Vagina (tissue), 2 donors: ENCODE data around the gene ROCK2. TPM values are rescaled to one million over a fixed set of nuclear protein-coding genes. Genes with fewer than 3 reads are reported as not detected.

Experiments
- DNase-seq, 2 donors: peaks; one replicate each; pipeline ENCODE4 v3.0.0-alpha.2; 2017; ENCODE audit errors: extremely low spot score in 2 of 2
- H3K27ac ChIP-seq: fragments of 200-600 bp; sonication (generic); one replicate; pipeline ENCODE4 v1.5.1; 2019
- H3K27me3 ChIP-seq: fragments of 200-600 bp; sonication (generic); one replicate; pipeline ENCODE4 v1.5.1; 2019
- H3K36me3 ChIP-seq, 2 donors: fragments of 200-600 bp; sonication (generic); one replicate each; pipeline ENCODE4 v1.5.1; 2017 to 2019
- H3K4me1 ChIP-seq: fragments of 200-600 bp; sonication (generic); one replicate; pipeline ENCODE4 v1.5.1; 2019
- H3K4me3 ChIP-seq, 2 donors: fragments of 200-600 bp; sonication (generic); 1 replicate in 1 of 2; 2 replicates in 1 of 2; pipeline ENCODE4 v1.5.1; 2016 to 2019
- H3K9me3 ChIP-seq: fragments of 200-600 bp; sonication (generic); one replicate; pipeline ENCODE4 v1.5.1; 2019
- POLR2A ChIP-seq, 2 donors: fragments of 450-650 bp; IDR thresholded peaks; one replicate each; pipeline ENCODE4 v1.6.1; 2017; ENCODE audit warnings: antibody characterized with exemption in 2 of 2, mild to moderate bottlenecking in 2 of 2, moderate library complexity in 2 of 2
- POLR2AphosphoS5 ChIP-seq, 2 donors: sonication (generic); formaldehyde crosslinking; IDR thresholded peaks; one replicate each; pipeline ENCODE4 v1.9.0; 2017; ENCODE audit warnings: antibody characterized with exemption in 2 of 2, mild to moderate bottlenecking in 2 of 2, low read depth in 1 of 2; ENCODE audit not compliant: insufficient read depth in 1 of 2
- intact Hi-C: fragments of 100-400 bp; cut with DNase I; formaldehyde crosslinking; loops from one replicate; pipeline ENCODE4 v1.15.1; 2023
- total RNA-seq: library from RNA; depleted of rRNA; stranded (reverse); fragments of >200 nt; gene quantifications from one replicate; pipeline ENCODE4 v1.2.3, GENCODE V29; 2016
- TF ChIP-seq, protein P1 (sequence below), 3 experiments: fragments of 450-650 bp in 2 of 3; fragments of 200-600 bp in 1 of 3; sonication (generic) in 1 of 3; IDR thresholded peaks; one replicate each; pipeline ENCODE4 v1.5.1; 2017 to 2019; ENCODE audit warnings: antibody characterized with exemption in 3 of 3, mild to moderate bottlenecking in 2 of 3, moderate library complexity in 2 of 3

ROCK2 gene
- total RNA-seq, 1 donor from 2014 or later = 49.4 TPM

DNA sequence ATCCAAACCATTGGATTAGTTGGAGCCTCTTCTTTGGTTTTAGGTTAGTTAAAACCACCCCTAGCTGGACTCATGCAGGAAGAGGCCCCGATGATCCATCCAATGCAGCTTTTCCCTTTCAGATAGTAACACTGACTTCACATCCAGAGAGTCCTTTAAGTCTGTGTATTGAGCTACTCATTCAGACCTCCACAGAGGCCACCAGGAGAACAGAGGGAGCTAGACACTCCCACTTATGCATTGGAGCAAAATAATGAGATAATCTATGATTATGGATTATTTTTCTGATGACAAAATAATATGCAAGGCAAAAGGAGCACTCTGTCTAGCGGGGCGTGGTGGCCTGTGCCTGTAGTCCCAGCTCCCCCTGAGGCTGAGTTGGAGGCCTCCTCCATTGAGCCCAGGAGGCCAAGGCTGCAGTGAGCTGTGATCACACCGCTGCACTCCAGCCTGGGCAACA lies 1.6 kb upstream of the ROCK2 start:
- Histone ChIP-seq H3K27ac (peak overlapping the region; percentile 98), H3K4me3 (no peak overlapping the region), H3K36me3 (no peaks in the 10 kb centered on the region), H3K27me3 (no peaks in the 10 kb centered on the region), H3K4me1 (peaks cover 30% of the 10 kb centered on the region), H3K9me3 (no peaks in the 10 kb centered on the region)
- TF ChIP-seq POLR2A (IDR thresholded peaks at IDR 0.05) (no peak), POLR2AphosphoS5 (IDR thresholded peaks at IDR 0.05; ENCODE audit: insufficient read depth in 1 of 2, low read depth in 1 of 2) (no peak)
- TF ChIP-seq, protein P1, sequence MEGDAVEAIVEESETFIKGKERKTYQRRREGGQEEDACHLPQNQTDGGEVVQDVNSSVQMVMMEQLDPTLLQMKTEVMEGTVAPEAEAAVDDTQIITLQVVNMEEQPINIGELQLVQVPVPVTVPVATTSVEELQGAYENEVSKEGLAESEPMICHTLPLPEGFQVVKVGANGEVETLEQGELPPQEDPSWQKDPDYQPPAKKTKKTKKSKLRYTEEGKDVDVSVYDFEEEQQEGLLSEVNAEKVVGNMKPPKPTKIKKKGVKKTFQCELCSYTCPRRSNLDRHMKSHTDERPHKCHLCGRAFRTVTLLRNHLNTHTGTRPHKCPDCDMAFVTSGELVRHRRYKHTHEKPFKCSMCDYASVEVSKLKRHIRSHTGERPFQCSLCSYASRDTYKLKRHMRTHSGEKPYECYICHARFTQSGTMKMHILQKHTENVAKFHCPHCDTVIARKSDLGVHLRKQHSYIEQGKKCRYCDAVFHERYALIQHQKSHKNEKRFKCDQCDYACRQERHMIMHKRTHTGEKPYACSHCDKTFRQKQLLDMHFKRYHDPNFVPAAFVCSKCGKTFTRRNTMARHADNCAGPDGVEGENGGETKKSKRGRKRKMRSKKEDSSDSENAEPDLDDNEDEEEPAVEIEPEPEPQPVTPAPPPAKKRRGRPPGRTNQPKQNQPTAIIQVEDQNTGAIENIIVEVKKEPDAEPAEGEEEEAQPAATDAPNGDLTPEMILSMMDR (IDR thresholded peaks at IDR 0.05) = no peak
- intact Hi-C loops = no loop called here
- DNase-seq = no peak

DNA sequence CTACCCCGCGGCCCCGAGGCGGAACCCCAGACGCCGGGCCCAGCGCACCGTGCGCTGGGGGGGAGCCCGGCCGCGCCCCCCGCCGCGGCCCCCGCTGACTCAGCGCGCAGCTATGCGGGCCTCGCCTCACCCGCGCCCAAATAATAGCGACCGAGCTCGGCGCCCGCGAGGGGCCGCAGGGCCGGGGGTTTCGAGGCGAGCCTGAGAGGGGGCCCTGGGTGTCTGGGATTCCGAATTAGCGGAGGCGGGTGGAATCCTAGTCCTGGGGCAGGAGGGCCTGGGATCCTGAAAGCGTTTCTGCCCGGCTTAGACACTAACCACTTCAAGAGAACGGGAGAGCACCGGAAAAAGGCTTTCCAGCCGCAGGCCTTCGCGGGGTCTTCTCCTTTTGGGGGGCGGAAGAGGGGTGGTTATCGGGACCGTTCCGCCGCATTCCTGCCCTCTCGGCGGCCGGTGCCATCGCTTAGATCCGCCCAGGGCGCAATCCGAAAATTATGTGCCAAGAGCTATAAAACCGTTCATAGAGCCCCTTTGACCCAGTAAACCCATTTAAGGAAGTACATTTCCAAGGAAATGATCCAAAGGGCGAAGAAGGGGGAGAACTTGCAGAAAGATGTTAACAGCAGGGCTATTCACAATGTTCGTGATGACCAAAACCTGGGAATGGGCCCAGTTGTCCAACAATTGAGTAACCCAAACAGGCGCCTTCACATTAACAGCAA lies 681 bp upstream of the ROCK2 start:
- H3K4me1 ChIP-seq = peaks cover 39% of the 10 kb centered on the region
- peak in 1 of 2 donors; percentile 92 for DNase-seq
- H3K36me3 ChIP-seq = no peaks in the 10 kb centered on the region
- H3K9me3 ChIP-seq = no peaks in the 10 kb centered on the region
- TF ChIP-seq, protein P1 (IDR thresholded peaks at IDR 0.05) = no peak
- TF ChIP-seq POLR2A (IDR thresholded peaks at IDR 0.05) (no peak), POLR2AphosphoS5 (IDR thresholded peaks at IDR 0.05; ENCODE audit: insufficient read depth in 1 of 2, low read depth in 1 of 2) (peak; percentile 78 to 89)
- intact Hi-C loops = loop anchor here (5.0 kb wide), 1 partner anchor 62 kb away; no protein-coding TSS in a partner anchor
- peak overlapping the region; percentile 98 for H3K27ac ChIP-seq
- peak overlapping the region; percentile 82 to 96 for H3K4me3 ChIP-seq
- H3K27me3 ChIP-seq = no peaks in the 10 kb centered on the region

DNA sequence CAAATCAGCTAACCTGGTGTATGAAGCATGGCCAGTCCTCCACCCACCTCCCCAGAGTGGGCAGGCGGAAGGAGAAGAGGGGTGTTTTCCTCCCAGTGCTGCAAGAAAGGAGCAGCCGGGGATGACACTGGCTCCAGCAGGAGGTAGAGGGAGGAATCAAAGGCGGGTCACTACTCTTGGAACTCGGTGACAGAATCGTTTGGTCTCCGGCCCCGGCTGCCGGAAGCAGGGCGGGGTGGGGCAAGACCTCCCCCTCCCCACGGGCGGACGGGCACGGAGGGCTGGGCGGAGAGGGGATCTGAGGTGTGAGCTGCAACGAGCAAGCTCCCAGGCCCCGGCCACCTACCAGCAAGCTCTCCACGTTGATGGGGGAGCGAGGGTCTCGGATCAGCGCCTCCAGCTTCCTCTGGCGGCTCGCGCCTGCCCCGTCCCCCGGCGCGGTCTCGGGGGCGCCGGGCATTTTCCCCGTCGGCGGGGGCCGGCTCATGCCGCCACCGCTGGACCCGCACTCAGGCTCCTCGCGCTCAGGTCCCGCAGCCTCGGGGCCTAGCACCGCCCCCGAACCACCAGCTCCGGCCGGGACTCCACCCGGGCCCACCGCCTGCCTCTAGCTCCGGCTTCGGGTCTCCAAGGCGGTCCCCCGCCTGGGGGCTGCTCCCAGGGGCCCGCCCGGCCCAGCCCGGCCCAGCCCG lies 640 bp downstream of the ROCK2 start:
- Histone ChIP-seq H3K27me3 (no peaks in the 10 kb centered on the region), H3K27ac (peak overlapping the region; percentile 98), H3K36me3 (no peaks in the 10 kb centered on the region), H3K4me3 (peak overlapping the region; percentile 82 to 96), H3K9me3 (no peaks in the 10 kb centered on the region), H3K4me1 (peaks cover 45% of the 10 kb centered on the region)
- DNase-seq = no peak
- no peak for TF ChIP-seq POLR2A (IDR thresholded peaks at IDR 0.05)
- TF ChIP-seq POLR2AphosphoS5 (IDR thresholded peaks at IDR 0.05; ENCODE audit: insufficient read depth in 1 of 2, low read depth in 1 of 2) = peak in 1 of 2 donors; percentile 57
- intact Hi-C loops = loop anchor here (5.0 kb wide), 1 partner anchor 64 kb away; no protein-coding TSS in a partner anchor

DNA sequence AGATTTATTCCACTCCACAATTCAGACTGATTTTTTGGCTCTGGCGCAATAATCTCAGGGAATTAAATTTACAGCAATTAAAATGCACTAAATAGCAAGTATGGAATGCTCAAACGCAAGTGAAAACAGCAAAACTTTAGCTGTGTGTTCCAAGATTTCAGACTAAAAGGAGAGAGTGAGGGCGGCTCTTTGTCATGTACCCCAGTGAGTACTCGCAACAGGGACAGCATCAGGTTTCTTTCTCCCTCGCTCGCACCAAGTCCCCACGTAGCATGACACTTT lies 1.1 kb downstream of the ROCK2 start:
- H3K36me3 ChIP-seq = no peaks in the 10 kb centered on the region
- no peaks in the 10 kb centered on the region for H3K9me3 ChIP-seq
- H3K27me3 ChIP-seq = no peaks in the 10 kb centered on the region
- TF ChIP-seq POLR2A (IDR thresholded peaks at IDR 0.05) (no peak), POLR2AphosphoS5 (IDR thresholded peaks at IDR 0.05; ENCODE audit: insufficient read depth in 1 of 2, low read depth in 1 of 2) (no peak)
- TF ChIP-seq, protein P1 (IDR thresholded peaks at IDR 0.05) = no peak
- H3K4me1 ChIP-seq = peaks cover 45% of the 10 kb centered on the region
- peak overlapping the region; percentile 82 to 96 for H3K4me3 ChIP-seq
- intact Hi-C loops = loop anchor here (5.0 kb wide), 1 partner anchor 64 kb away; no protein-coding TSS in a partner anchor
- DNase-seq = no peak
- H3K27ac ChIP-seq = peak overlapping the region; percentile 98

GRCh38 chr2:11342551-11343367 lies 1.7 kb downstream of the ROCK2 start:
- peaks cover 45% of the 10 kb centered on the region for H3K4me1 ChIP-seq
- peak overlapping the region; percentile 82 to 96 for H3K4me3 ChIP-seq
- intact Hi-C loops = loop anchor here (5.0 kb wide), 1 partner anchor 65 kb away; no protein-coding TSS in a partner anchor
- no peaks in the 10 kb centered on the region for H3K27me3 ChIP-seq
- peak overlapping the region; percentile 98 for H3K27ac ChIP-seq
- no peak for DNase-seq
- TF ChIP-seq, protein P1 (IDR thresholded peaks at IDR 0.05) = no peak
- TF ChIP-seq POLR2AphosphoS5 (IDR thresholded peaks at IDR 0.05; ENCODE audit: insufficient read depth in 1 of 2, low read depth in 1 of 2) = no peak
- TF ChIP-seq POLR2A (IDR thresholded peaks at IDR 0.05) = no peak
- H3K36me3 ChIP-seq = no peaks in the 10 kb centered on the region
- H3K9me3 ChIP-seq = no peaks in the 10 kb centered on the region
